22Rv1 (cell line): ENCODE results near the gene LRBA.

Source experiments
- ZFX ChIP-seq: fragments of 450-650 bp; IDR thresholded peaks from 2 replicates; pipeline ENCODE4 v1.6.1; 2017; ENCODE audit warnings: antibody characterized with exemption, borderline replicate concordance
- TF ChIP-seq, protein P1 (sequence below): fragments of 450-650 bp; IDR thresholded peaks from 2 replicates; pipeline ENCODE4 v1.5.1; 2017; ENCODE audit warnings: mild to moderate bottlenecking

DNA sequence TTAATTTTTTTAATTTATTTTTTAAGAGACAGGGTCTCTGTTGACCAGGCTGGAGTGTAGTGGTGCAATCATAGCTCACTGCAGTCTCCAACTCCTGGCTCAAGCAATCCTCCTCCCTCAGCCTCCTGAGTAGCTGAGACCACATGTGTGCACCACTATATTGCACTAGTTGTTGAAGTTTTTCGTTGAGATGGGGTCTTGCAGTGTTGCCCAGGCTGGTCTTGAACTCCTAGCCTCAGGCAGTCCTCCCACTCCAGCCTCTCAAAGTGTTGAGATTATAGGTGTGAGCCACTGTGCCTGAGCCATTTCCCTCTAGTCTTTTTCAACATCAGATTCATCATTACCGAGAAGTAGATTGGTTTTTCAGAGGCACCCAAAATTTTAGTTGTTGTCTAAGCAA lies 771.2 kb downstream of the LRBA start:
- TF ChIP-seq, protein P1, sequence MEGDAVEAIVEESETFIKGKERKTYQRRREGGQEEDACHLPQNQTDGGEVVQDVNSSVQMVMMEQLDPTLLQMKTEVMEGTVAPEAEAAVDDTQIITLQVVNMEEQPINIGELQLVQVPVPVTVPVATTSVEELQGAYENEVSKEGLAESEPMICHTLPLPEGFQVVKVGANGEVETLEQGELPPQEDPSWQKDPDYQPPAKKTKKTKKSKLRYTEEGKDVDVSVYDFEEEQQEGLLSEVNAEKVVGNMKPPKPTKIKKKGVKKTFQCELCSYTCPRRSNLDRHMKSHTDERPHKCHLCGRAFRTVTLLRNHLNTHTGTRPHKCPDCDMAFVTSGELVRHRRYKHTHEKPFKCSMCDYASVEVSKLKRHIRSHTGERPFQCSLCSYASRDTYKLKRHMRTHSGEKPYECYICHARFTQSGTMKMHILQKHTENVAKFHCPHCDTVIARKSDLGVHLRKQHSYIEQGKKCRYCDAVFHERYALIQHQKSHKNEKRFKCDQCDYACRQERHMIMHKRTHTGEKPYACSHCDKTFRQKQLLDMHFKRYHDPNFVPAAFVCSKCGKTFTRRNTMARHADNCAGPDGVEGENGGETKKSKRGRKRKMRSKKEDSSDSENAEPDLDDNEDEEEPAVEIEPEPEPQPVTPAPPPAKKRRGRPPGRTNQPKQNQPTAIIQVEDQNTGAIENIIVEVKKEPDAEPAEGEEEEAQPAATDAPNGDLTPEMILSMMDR: no peak
- no peak for TF ChIP-seq ZFX
